IPS DF 19.7 (cell line): ENCODE results near the gene DIP2C.

ENCODE experiments used
- DNase-seq: peaks from one replicate; pipeline ENCODE4 v3.0.0-alpha.2; 2013; ENCODE audit warnings: low read depth, low spot score

The DIP2C gene

GRCh38 chr10:235915-236314 is 453.6 kb downstream of the DIP2C start:
- DNase-seq = no peak

DNA sequence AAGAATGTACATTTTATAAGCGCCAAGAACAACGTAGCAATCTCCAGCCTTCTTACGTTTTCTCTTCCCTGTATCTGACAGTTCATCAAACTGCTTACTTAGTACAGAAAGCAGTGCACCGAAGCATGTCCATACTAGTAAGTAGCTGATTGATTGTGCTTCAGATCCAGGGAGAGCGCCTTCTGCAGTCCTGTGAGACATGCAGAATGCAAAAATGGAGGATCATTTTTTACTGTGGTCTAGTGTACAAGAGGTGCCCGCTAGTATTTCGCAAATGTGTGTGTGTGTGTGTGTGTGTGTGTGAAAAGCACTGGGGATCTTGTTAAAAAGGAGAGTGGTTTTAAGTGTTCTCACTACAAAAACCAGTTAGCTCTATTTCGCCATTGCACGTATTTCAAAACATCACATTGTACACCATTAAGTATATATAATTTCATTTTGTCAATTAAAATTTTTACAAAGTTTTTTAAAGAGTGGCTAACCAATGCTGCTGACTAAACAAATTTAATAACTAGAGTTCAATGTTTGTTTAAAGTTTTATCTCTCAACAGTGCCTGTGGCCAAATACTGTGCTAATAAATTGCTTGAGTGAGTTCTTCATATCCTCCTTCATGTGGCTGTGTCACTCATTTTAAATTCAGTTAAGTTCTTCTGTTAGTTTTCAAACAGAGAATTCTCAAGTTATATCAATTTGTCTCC is 454.6 kb downstream of the DIP2C start:
- DNase-seq = no peak

GRCh38 chr10:232878-233277 is 456.6 kb downstream of the DIP2C start:
- DNase-seq = no peak

GRCh38 chr10:232061-232460 is 457.4 kb downstream of the DIP2C start:
- no peak for DNase-seq

DNA sequence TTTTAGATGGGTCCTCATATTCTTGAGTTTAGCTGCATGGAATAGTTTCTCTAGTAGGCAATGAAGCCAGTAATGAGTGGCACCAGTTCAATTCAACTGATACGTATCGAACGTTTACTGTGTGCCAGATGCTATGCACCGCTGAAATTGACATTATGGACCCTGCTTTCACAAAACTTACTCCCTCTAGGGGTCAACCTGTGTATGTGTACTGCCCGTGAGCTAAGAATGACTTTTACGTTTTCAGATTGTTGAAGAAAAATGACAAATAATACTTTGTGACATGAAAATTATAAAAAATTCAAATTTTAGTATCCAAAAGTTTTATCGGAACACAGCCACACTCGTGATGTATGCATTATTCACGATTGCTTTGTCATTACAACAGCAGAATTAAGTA is 458.7 kb downstream of the DIP2C start:
- DNase-seq = no peak

- no peak for DNase-seq
These were observed 461.1 kb downstream of the DIP2C start for GRCh38 chr10:228366-228765.

GRCh38 chr10:227014-227413 is 462.5 kb downstream of the DIP2C start:
- no peak for DNase-seq

DNA sequence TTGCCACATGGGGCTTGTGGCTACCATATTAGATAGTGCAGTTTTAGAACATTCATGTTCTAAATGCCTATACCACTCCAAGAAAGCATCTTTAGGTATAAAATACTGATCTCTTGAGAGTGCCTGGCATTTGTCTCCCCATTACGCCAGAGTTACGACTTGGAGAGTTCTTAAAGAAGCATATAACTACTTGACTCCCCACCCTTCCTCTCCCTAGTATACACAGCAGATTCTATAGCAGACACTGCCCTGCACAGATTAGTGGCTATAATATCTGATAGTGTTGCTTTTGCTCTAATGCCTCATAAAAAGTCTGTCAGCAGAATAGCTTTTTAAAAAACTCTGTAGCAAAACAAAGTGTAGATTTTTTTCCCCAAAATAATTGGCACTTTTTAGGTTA is 463.4 kb downstream of the DIP2C start:
- DNase-seq = no peak

DNA sequence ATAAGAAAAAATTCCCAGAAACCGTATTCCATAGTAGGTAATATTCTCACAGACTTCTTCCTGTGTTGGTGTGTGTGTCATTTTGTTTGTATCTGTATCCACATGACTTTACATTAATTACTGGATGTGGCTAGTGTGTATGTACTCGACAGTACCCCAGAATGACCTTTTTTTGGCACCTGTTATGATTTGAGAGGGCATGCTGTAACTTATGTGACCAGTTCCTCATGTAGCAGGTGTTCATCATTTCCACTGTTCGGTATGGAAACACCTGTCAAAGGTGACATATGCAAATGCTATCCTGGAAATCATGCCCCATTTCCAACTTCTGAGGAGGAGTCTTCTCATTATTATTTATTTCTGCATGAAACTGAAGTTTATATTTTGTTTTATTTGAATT is 464.9 kb downstream of the DIP2C start:
- no peak for DNase-seq
